ENCODE results near the gene DAB1.

DNA sequence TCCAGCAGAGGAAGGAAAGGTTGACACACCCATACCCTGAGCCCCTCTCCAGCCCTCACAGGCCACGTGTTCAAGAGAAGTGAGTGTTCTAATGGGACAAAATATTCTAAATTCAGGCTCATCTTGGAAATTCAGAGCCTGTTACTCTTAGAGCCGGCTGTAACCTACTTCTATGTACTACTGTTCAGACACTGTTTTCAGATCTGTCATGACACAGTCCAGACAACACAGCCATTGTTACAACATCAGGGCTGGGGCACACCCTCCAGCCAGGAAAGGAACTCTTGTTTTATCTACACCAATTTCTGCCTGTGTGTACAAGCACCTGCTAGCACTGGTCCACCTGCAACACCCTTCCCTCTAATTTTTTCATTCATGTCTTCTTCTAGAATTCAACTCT, 312.7 kb downstream of the DAB1 start:
- no peak for TF ChIP-seq EZH2phosphoT487 (conservative IDR thresholded peaks at IDR 0.05; ENCODE audit: low read length)
- TF ChIP-seq, protein P1, sequence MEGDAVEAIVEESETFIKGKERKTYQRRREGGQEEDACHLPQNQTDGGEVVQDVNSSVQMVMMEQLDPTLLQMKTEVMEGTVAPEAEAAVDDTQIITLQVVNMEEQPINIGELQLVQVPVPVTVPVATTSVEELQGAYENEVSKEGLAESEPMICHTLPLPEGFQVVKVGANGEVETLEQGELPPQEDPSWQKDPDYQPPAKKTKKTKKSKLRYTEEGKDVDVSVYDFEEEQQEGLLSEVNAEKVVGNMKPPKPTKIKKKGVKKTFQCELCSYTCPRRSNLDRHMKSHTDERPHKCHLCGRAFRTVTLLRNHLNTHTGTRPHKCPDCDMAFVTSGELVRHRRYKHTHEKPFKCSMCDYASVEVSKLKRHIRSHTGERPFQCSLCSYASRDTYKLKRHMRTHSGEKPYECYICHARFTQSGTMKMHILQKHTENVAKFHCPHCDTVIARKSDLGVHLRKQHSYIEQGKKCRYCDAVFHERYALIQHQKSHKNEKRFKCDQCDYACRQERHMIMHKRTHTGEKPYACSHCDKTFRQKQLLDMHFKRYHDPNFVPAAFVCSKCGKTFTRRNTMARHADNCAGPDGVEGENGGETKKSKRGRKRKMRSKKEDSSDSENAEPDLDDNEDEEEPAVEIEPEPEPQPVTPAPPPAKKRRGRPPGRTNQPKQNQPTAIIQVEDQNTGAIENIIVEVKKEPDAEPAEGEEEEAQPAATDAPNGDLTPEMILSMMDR (IDR thresholded peaks at IDR 0.05; ENCODE audit: insufficient read depth, low read length, poor library complexity, severe bottlenecking) = no peak
